RWPE1 (cell line): ENCODE results near the gene ANGPTL1.

Source experiments
- CTCF ChIA-PET: fragments of 350-600 bp; sonication (Branson Sonifier 250); formaldehyde crosslinking; extraction: SDS; loops from one replicate; lab custom pipeline; 2021; lab: Yijun Ruan, JAX
- POLR2A ChIA-PET: fragments of 400-600 bp; formaldehyde crosslinking; extraction: SDS; loops from one replicate; lab custom pipeline; 2020; ENCODE audit warnings: antibody characterized with exemption; ENCODE audit not compliant: low non-redundant PET; lab: Yijun Ruan, JAX
- DNase-seq: peaks from one replicate; pipeline ENCODE4 v3.0.0; 2012; ENCODE audit warnings: low spot score
- H3K27ac ChIP-seq: fragments of 450-650 bp; 2 replicates; pipeline ENCODE4 v1.5.1; 2017
- TF ChIP-seq, protein P1 (sequence below): fragments of 450-650 bp; conservative IDR thresholded peaks from 2 replicates; pipeline ENCODE4 v1.5.1; 2017; ENCODE audit warnings: low read depth, mild to moderate bottlenecking

Gene ANGPTL1

DNA sequence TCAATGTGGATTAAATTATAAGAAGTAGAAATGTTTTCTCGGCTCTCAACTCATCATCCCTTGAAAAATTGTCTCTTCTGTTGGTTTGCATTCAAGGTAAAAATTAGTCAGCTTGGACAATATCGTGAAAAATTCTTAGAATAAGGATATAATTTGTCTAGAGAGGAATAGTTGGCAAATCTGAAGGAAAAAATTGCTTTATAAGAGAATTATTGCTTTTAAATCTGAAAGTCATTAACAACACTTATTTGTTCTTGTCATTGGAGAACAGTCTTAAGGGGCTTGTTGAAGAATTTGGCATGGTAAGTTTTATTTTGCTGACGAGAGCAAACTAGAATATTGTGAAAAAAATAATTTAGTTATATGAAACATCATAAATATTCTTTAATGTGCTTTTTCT lies 26.4 kb downstream of the ANGPTL1 start:
- POLR2A ChIA-PET, result no interaction called here
- H3K27ac ChIP-seq, result no peak overlapping the region
- TF ChIP-seq, protein P1, sequence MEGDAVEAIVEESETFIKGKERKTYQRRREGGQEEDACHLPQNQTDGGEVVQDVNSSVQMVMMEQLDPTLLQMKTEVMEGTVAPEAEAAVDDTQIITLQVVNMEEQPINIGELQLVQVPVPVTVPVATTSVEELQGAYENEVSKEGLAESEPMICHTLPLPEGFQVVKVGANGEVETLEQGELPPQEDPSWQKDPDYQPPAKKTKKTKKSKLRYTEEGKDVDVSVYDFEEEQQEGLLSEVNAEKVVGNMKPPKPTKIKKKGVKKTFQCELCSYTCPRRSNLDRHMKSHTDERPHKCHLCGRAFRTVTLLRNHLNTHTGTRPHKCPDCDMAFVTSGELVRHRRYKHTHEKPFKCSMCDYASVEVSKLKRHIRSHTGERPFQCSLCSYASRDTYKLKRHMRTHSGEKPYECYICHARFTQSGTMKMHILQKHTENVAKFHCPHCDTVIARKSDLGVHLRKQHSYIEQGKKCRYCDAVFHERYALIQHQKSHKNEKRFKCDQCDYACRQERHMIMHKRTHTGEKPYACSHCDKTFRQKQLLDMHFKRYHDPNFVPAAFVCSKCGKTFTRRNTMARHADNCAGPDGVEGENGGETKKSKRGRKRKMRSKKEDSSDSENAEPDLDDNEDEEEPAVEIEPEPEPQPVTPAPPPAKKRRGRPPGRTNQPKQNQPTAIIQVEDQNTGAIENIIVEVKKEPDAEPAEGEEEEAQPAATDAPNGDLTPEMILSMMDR, result no peak
- no peak for DNase-seq
- CTCF ChIA-PET, result interaction anchor here (0.7 to 0.8 kb wide), 2 partner anchors 89 to 311 kb away, joined by 4 to 5 read pairs; no protein-coding TSS in a partner anchor

DNA sequence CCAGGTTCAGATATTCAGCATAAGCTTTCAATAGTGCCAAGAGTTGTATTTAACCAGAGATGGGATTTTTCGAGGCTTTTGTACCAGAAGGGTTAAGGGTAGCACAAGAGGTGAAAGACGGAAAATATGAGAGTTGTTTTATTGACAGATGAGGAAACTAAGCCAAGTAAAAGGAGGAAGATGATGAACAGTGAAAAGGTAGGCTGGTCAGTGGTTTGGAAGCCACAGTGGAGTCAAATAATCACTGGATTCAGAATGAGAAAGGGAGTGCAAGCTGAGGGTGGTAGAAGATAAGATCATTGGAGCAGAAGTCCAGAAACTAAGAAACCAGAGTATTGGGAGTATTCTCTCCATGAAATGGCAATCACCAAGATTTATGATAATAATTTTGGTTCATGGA lies 45.7 kb downstream of the ANGPTL1 start:
- DNase-seq, result no peak
- CTCF ChIA-PET, result no interaction called here
- TF ChIP-seq, protein P1, result no peak
- H3K27ac ChIP-seq, result no peak overlapping the region
- POLR2A ChIA-PET, result no interaction called here

DNA sequence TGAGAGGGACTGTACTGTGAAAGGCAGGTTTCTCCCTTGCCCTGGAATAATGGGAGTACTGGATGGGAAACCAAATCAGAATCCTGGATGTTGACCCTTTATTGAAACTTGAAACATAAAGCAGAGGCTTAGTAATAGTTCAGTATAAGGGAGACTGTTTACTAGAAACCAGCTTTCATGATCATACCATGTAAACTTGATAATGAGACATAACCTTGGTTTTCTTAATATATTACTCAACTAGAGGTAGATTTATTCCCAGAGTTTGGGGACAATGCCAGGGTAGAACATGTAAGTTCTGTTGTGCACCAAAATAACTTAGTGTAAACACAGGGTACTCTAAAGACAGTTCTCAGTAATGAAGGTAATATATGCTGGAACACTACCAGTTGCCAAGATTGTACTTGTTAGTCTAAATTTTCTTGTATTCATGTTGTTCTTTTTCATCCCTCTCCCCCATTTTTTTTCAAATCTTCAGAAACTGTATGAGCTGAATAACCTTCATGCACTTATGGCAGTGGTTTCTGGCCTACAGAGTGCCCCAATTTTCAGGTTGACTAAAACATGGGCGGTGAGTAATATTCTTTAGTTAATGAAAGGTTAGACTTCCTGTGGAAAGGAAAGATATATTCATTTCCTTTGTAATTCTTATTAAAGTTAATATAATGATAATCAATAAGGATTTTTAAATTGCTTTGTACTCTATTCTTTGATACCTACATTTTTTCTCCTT lies 49.6 kb downstream of the ANGPTL1 start:
- TF ChIP-seq, protein P1, result no peak
- no peak for DNase-seq
- POLR2A ChIA-PET, result no interaction called here
- CTCF ChIA-PET, result no interaction called here
- H3K27ac ChIP-seq, result no peak overlapping the region

DNA sequence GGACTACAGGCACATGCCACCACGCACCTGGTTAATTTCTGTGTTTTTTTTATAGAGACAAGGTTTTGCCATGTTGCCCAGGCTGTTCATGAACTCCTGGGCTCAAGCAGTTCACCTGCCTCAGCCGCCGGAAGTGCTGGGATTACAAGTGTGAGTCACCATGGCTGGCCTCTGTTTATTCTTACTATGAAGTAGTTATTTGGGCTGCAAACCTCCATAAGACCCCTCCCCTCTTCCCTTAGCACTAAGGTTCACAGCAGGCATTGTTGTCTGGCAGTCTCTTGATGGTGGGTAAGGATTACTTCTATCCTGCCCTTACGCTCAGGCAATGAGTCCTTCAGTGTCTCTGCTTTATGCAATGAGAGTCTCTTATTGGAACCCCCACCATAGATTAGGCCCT lies 51.8 kb downstream of the ANGPTL1 start:
- DNase-seq, result no peak
- H3K27ac ChIP-seq, result no peak overlapping the region
- CTCF ChIA-PET, result no interaction called here
- TF ChIP-seq, protein P1, result no peak
- POLR2A ChIA-PET, result no interaction called here

DNA sequence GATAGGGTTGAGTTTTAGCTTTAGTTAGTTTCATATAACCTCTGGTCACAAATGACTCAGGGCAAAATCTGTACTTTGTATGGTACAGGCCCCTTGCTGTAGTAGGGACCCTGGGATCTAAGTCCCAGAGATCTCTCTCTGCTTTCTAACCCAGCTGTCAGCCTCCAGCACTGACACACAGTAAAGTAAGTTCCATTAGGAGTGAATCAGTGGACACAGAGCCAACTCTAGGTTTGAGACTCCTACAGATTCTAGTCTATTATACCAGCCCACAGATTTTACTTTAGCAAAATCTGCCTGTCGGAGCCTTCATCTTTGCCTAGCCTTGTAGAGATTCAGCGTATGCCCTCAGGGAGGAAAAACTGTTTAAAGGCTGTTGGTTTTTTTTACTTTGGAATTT lies 52.5 kb downstream of the ANGPTL1 start:
- H3K27ac ChIP-seq, result no peak overlapping the region
- TF ChIP-seq, protein P1, result no peak
- ChIA-PET POLR2A (no interaction called here), CTCF (no interaction called here)
- no peak for DNase-seq

DNA sequence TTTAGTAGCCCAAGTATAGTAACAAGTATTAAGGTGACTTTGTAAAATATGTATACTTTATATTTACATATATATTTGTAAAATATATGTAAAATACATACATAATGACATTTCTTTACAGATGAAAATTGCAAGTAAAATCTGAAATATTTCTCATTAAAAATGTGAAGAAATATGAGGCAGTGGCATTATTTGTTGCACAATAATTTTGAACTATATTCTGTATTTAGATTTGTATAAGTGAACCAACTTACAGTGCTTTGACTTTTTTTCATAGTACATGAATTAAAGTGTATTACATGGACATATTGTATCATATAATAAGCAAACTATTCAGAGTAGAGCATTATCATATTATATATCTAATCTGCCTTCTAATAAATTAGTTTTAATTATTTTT lies 60.3 kb downstream of the ANGPTL1 start:
- no peak for DNase-seq
- CTCF ChIA-PET, result interaction anchor here (0.6 kb wide), 1 partner anchor 67 kb away, joined by 3 read pairs; no protein-coding TSS in a partner anchor
- H3K27ac ChIP-seq, result no peak overlapping the region
- POLR2A ChIA-PET, result no interaction called here
- TF ChIP-seq, protein P1, result no peak
